CD14-positive monocyte (primary cell): ENCODE measurements around the gene APOL1. TPM values are rescaled to one million over a fixed set of nuclear protein-coding genes. Genes with fewer than 3 reads are reported as not detected.
A peak's percentile ranks its signal among the peaks of the same experiment; 100 is the strongest.

Experiments used
- DNase-seq, 3 donors: peaks; one replicate each; pipeline ENCODE4 v3.0.0-alpha.2; 2011 to 2022
- H2AFZ ChIP-seq: 2 replicates; pipeline ENCODE4 v1.6.0; 2012; ENCODE audit warnings: mild to moderate bottlenecking, low read depth, low read length, inconsistent platforms; ENCODE audit not compliant: insufficient read depth, poor library complexity, severe bottlenecking
- H3K27ac ChIP-seq, 2 donors: 1 replicate in 1 of 2; 2 replicates in 1 of 2; pipeline ENCODE4 v1.5.1; 2012 to 2013; ENCODE audit warnings: low read length in 2 of 2, control low read depth in 1 of 2, inconsistent platforms in 1 of 2, low read depth in 1 of 2, mild to moderate bottlenecking in 1 of 2
- H3K27me3 ChIP-seq, 2 donors: one replicate each; pipeline versions ENCODE4 v1.6.0 to v1.6.1; 2011 to 2013; ENCODE audit warnings: low read length in 2 of 2; ENCODE audit not compliant: control insufficient read depth in 2 of 2, insufficient read depth in 2 of 2
- H3K36me3 ChIP-seq, 2 donors: replicated peaks in 1 of 2; 1 replicate in 1 of 2; 2 replicates in 1 of 2; pipeline versions ENCODE4 v1.5.1 to v1.6.1; 2012 to 2013; ENCODE audit warnings: low read length in 2 of 2, control low read depth in 1 of 2, inconsistent platforms in 1 of 2, mild to moderate bottlenecking in 1 of 2; ENCODE audit not compliant: insufficient read depth in 2 of 2, control insufficient read depth in 1 of 2
- H3K4me1 ChIP-seq, 2 donors: 1 replicate in 1 of 2; 2 replicates in 1 of 2; pipeline versions ENCODE4 v1.5.1 to v1.6.1; 2012 to 2013; ENCODE audit warnings: low read length in 2 of 2, control low read depth in 1 of 2, inconsistent platforms in 1 of 2, mild to moderate bottlenecking in 1 of 2, moderate library complexity in 1 of 2; ENCODE audit not compliant: insufficient read depth in 2 of 2, control insufficient read depth in 1 of 2
- H3K4me2 ChIP-seq: replicated peaks from 2 replicates; pipeline ENCODE3; 2012; ENCODE audit warnings: low read length, moderate library complexity, mild to moderate bottlenecking; ENCODE audit not compliant: poor library complexity, severe bottlenecking; ENCODE audit errors: extremely low read depth
- H3K4me3 ChIP-seq, 3 experiments: fragments of 200-600 bp in 1 of 3; sonication (generic) in 1 of 3; replicated peaks in 1 of 3; 1 replicate in 2 of 3; 2 replicates in 1 of 3; pipeline ENCODE4 v1.5.1; 2011 to 2013; ENCODE audit warnings: low read length in 3 of 3, mild to moderate bottlenecking in 3 of 3, control low read depth in 2 of 3, low read depth in 2 of 3, inconsistent platforms in 1 of 3, moderate library complexity in 1 of 3
- H3K79me2 ChIP-seq: 2 replicates; pipeline ENCODE4 v1.6.0; 2012; ENCODE audit warnings: mild to moderate bottlenecking, control low read depth, inconsistent platforms, low read length, moderate library complexity; ENCODE audit not compliant: insufficient read depth
- H3K9ac ChIP-seq: 2 replicates; pipeline ENCODE4 v1.6.0; 2017; ENCODE audit warnings: low read length, mild to moderate bottlenecking; ENCODE audit not compliant: insufficient read depth, poor library complexity, severe bottlenecking
- H3K9me3 ChIP-seq, 2 donors: replicated peaks in 1 of 2; 1 replicate in 1 of 2; 2 replicates in 1 of 2; pipeline versions ENCODE4 v1.5.1 to v1.6.1; 2012 to 2013; ENCODE audit warnings: low read length in 2 of 2, control low read depth in 1 of 2; ENCODE audit not compliant: control insufficient read depth in 1 of 2, insufficient read depth in 1 of 2
- H4K20me1 ChIP-seq: 2 replicates; pipeline ENCODE4 v1.6.0; 2012; ENCODE audit warnings: mild to moderate bottlenecking, low read length, control low read depth, moderate library complexity; ENCODE audit not compliant: insufficient read depth
- H3K27ac Mint-ChIP-seq, 7 donors: one replicate each; pipeline ENCODE4 v1.8.0; 2020; ENCODE audit warnings: mild to moderate bottlenecking in 7 of 7, mixed read lengths in 7 of 7, moderate library complexity in 6 of 7, inconsistent platforms in 2 of 7
- H3K27me3 Mint-ChIP-seq, 3 donors: one replicate each; pipeline ENCODE4 v1.8.0; 2021 to 2022; ENCODE audit warnings: low read depth in 3 of 3, mild to moderate bottlenecking in 3 of 3, mixed read lengths in 3 of 3, moderate library complexity in 3 of 3, inconsistent platforms in 1 of 3
- H3K36me3 Mint-ChIP-seq, 2 donors: one replicate each; pipeline ENCODE4 v1.8.0; 2020; ENCODE audit warnings: mixed read lengths in 2 of 2, inconsistent platforms in 1 of 2, mild to moderate bottlenecking in 1 of 2
- H3K4me1 Mint-ChIP-seq: one replicate; pipeline ENCODE4 v1.8.0; 2020; ENCODE audit warnings: mild to moderate bottlenecking, mixed read lengths
- H3K4me3 Mint-ChIP-seq, 2 donors: one replicate each; pipeline ENCODE4 v1.8.0; 2020; ENCODE audit warnings: mild to moderate bottlenecking in 2 of 2, mixed read lengths in 2 of 2, moderate library complexity in 1 of 2
- H3K9me3 Mint-ChIP-seq, 7 donors: one replicate each; pipeline ENCODE4 v1.8.0; 2020 to 2022; ENCODE audit warnings: mixed read lengths in 7 of 7, mild to moderate bottlenecking in 6 of 7, moderate library complexity in 6 of 7, inconsistent platforms in 2 of 7
- WGBS: methylation state at CpG from one replicate; pipeline ENCODE4 v1.1.5; 2013; ENCODE audit warnings: missing lambda C conversion rate; ENCODE audit not compliant: insufficient coverage; 5-methylcytosine and 5-hydroxymethylcytosine counted together
- intact Hi-C, 2 donors: fragments of 100-400 bp; cut with micrococcal nuclease; formaldehyde crosslinking; loops; one replicate each; pipeline versions ENCODE4 v1.15.0 to v1.15.1; 2023
- polyA plus RNA-seq, 3 donors: library from polyadenylated mRNA; depleted of rRNA in 1 of 3; unstranded in 2 of 3; stranded (reverse) in 1 of 3; fragments of 300-500 nt in 2 of 3; fragments of >200 nt in 1 of 3; fragmentation: Illumina TruSeq in 2 of 3; gene quantifications; 1 replicate in 2 of 3; 2 replicates in 1 of 3; pipeline ENCODE4 v1.2.3, GENCODE V29; 2012 to 2021
- TF ChIP-seq, protein P1 (sequence below): fragments of 200-600 bp; IDR thresholded peaks from one replicate; pipeline ENCODE4 v1.8.0; 2022; ENCODE audit warnings: antibody characterized with exemption, mild to moderate bottlenecking

The APOL1 gene
- polyA plus RNA-seq, 3 donors, result 3.4 to 7.5 (median 6.1) TPM

DNA sequence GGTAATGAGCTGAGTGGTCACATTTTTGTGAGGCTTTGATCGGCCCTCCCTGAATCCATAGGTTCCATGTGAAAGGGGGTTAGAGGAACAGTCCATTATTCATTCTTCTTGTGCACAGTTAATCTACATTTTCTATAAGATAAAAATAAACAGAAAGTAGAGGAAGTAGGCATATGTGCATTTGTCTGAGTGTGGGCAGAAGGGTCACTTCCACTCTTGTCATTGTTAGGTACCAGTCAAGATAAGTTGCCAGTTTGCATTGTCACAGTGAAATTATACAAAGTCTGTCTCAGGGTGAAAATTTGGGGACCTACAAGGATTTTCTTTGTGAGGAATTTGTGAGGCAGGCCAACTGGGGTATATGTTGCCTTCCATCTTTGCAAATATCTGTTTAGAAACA is 46.7 kb upstream of the APOL1 start:
- Histone ChIP-seq H3K4me3 (no peak overlapping the region), H3K9me3 (peaks cover 0 to 3% of the 10 kb centered on the region in 2 donors), H3K27ac (no peak overlapping the region), H3K4me2 (no peak overlapping the region), H3K79me2 (no peaks in the 10 kb centered on the region), H4K20me1 (no peaks in the 10 kb centered on the region), H3K4me1 (peaks cover 50 to 61% of the 10 kb centered on the region in 2 donors), H3K36me3 (no peaks in the 10 kb centered on the region), H2AFZ (no peak overlapping the region), H3K27me3 (no peaks in the 10 kb centered on the region), H3K9ac (no peak overlapping the region)
- intact Hi-C loops, result no loop called here
- H3K27me3 Mint-ChIP-seq, result no peaks in the 10 kb centered on the region
- H3K4me3 Mint-ChIP-seq, result no peak overlapping the region
- H3K27ac Mint-ChIP-seq, result peak overlapping the region in 1 of 7 donors; percentile 61
- DNase-seq, result no peak
- TF ChIP-seq, protein P1, sequence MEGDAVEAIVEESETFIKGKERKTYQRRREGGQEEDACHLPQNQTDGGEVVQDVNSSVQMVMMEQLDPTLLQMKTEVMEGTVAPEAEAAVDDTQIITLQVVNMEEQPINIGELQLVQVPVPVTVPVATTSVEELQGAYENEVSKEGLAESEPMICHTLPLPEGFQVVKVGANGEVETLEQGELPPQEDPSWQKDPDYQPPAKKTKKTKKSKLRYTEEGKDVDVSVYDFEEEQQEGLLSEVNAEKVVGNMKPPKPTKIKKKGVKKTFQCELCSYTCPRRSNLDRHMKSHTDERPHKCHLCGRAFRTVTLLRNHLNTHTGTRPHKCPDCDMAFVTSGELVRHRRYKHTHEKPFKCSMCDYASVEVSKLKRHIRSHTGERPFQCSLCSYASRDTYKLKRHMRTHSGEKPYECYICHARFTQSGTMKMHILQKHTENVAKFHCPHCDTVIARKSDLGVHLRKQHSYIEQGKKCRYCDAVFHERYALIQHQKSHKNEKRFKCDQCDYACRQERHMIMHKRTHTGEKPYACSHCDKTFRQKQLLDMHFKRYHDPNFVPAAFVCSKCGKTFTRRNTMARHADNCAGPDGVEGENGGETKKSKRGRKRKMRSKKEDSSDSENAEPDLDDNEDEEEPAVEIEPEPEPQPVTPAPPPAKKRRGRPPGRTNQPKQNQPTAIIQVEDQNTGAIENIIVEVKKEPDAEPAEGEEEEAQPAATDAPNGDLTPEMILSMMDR, result no peak
- no CpG with 5 or more reads among the region's 1 CpG for WGBS
- H3K36me3 Mint-ChIP-seq, result peaks cover 0 to 3% of the 10 kb centered on the region in 2 donors
- peaks cover 0 to 15% (median 5%) of the 10 kb centered on the region in 7 donors for H3K9me3 Mint-ChIP-seq
- peaks cover 63% of the 10 kb centered on the region for H3K4me1 Mint-ChIP-seq

DNA sequence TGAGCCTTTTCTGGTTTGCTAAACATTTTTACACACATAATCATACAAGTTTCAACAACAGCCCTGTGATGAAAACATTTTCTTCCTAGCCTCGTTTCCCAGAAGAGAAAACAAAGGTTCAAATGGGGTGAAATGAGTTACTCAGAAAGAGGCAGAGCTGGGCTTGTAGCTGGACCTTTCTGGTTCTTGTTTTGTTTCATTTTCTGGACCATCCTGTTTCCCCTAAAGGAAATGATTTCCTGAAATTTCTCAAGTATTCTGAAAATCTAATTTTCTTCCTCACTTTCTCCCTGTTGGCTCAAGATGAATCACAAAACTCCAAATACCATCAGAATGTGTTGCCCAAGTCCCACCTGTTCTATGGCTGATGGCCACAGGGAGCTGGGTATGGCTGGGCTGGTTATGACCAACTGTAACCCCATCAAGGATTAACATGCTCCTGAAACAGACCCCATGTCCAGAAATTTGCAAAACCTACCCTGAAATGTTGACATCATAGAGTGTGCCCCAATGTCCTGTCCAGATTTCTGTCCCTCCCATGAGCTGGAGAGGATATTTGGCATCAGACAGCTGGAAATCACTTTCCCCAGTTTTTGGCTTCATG is 44.7 kb upstream of the APOL1 start:
- Mint-ChIP-seq H3K4me1 (peaks cover 64% of the 10 kb centered on the region), H3K9me3 (peaks cover 2 to 15% (median 5%) of the 10 kb centered on the region in 7 donors), H3K27ac (peak overlapping the region in 1 of 7 donors; percentile 68), H3K36me3 (peaks cover 3 to 5% of the 10 kb centered on the region in 2 donors), H3K4me3 (no peak overlapping the region), H3K27me3 (peaks cover 0 to 3% (median 0%) of the 10 kb centered on the region in 3 donors)
- no peaks in the 10 kb centered on the region for H4K20me1 ChIP-seq
- no peak overlapping the region for H3K27ac ChIP-seq
- no peaks in the 10 kb centered on the region for H3K36me3 ChIP-seq
- TF ChIP-seq, protein P1, result no peak
- H3K9ac ChIP-seq, result no peak overlapping the region
- H3K27me3 ChIP-seq, result no peaks in the 10 kb centered on the region
- WGBS, result no CpG with 5 or more reads among the region's 1 CpG
- no peak overlapping the region for H3K4me3 ChIP-seq
- H2AFZ ChIP-seq, result no peak overlapping the region
- peaks cover 61 to 67% of the 10 kb centered on the region in 2 donors for H3K4me1 ChIP-seq
- intact Hi-C loops, result no loop called here
- DNase-seq, result no peak
- H3K79me2 ChIP-seq, result no peaks in the 10 kb centered on the region
- peaks cover 0 to 3% of the 10 kb centered on the region in 2 donors for H3K9me3 ChIP-seq
- H3K4me2 ChIP-seq, result no peak overlapping the region
